NB4 (cell line): ENCODE measurements around the gene GP1BB.

Experiments
- DNase-seq: peaks from one replicate; pipeline ENCODE4 v3.0.0; 2010; ENCODE audit warnings: low read depth
- H3K4me3 ChIP-seq: one replicate; pipeline ENCODE4 v1.5.1; 2011; ENCODE audit warnings: mild to moderate bottlenecking, low read depth, low read length, moderate library complexity
- MAX ChIP-seq: IDR thresholded peaks from 2 replicates; pipeline ENCODE4 v1.6.1; 2011; ENCODE audit warnings: low read depth, low read length
- MYC ChIP-seq: IDR thresholded peaks from 2 replicates; pipeline ENCODE4 v1.6.1; 2011; ENCODE audit warnings: low read depth, low read length
- POLR2A ChIP-seq: IDR thresholded peaks from 2 replicates; pipeline ENCODE4 v1.6.1; 2011; ENCODE audit warnings: mild to moderate bottlenecking; ENCODE audit not compliant: insufficient read length; ENCODE audit errors: extremely low read depth
- TF ChIP-seq, protein P1 (sequence below): IDR thresholded peaks from one replicate; pipeline ENCODE4 v1.5.1; 2012; ENCODE audit warnings: low read depth, low read length

GP1BB gene

GRCh38 chr22:19743651-19744050 is 20.3 kb downstream of the GP1BB start:
- TF ChIP-seq MAX (no peak), MYC (no peak), POLR2A (no peak)
- TF ChIP-seq, protein P1, sequence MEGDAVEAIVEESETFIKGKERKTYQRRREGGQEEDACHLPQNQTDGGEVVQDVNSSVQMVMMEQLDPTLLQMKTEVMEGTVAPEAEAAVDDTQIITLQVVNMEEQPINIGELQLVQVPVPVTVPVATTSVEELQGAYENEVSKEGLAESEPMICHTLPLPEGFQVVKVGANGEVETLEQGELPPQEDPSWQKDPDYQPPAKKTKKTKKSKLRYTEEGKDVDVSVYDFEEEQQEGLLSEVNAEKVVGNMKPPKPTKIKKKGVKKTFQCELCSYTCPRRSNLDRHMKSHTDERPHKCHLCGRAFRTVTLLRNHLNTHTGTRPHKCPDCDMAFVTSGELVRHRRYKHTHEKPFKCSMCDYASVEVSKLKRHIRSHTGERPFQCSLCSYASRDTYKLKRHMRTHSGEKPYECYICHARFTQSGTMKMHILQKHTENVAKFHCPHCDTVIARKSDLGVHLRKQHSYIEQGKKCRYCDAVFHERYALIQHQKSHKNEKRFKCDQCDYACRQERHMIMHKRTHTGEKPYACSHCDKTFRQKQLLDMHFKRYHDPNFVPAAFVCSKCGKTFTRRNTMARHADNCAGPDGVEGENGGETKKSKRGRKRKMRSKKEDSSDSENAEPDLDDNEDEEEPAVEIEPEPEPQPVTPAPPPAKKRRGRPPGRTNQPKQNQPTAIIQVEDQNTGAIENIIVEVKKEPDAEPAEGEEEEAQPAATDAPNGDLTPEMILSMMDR, result no peak
- H3K4me3 ChIP-seq, result no peak overlapping the region
- DNase-seq, result no peak

DNA sequence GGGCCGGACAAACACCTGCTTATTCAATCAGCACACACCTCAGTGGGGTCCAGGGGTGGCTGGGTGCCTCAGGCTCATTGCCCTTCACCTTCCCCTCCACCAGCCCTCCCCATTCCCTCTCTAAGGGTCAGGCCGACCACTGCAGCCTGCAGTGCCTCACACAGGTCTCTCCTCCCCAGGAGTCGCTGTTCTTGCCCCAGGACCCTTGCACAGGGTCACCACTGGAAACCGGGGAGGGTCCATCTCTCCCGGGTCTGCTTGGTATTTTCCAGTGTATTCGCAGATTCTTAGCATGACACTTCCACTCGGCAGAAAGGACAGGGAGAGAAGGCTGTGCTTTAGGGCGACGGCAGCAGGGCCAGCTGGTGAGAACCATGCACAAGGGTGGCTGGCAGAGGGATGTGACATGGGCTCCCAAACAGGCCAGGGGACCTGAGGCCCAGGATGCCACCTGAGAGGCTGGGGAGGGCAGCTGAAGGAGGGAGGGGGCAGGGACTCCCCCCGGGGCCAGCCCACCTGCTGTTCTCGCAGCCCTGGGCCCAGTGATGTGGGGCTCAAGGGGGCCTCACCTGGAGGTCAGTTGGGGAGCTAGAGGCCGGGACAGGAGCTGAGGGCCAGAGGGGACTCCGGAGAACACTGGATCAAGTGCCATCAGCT is 21.1 kb downstream of the GP1BB start:
- no peak for DNase-seq
- TF ChIP-seq MAX, result no peak
- TF ChIP-seq POLR2A, result no peak
- no peak for TF ChIP-seq MYC
- TF ChIP-seq, protein P1, result no peak
- H3K4me3 ChIP-seq, result no peak overlapping the region

DNA sequence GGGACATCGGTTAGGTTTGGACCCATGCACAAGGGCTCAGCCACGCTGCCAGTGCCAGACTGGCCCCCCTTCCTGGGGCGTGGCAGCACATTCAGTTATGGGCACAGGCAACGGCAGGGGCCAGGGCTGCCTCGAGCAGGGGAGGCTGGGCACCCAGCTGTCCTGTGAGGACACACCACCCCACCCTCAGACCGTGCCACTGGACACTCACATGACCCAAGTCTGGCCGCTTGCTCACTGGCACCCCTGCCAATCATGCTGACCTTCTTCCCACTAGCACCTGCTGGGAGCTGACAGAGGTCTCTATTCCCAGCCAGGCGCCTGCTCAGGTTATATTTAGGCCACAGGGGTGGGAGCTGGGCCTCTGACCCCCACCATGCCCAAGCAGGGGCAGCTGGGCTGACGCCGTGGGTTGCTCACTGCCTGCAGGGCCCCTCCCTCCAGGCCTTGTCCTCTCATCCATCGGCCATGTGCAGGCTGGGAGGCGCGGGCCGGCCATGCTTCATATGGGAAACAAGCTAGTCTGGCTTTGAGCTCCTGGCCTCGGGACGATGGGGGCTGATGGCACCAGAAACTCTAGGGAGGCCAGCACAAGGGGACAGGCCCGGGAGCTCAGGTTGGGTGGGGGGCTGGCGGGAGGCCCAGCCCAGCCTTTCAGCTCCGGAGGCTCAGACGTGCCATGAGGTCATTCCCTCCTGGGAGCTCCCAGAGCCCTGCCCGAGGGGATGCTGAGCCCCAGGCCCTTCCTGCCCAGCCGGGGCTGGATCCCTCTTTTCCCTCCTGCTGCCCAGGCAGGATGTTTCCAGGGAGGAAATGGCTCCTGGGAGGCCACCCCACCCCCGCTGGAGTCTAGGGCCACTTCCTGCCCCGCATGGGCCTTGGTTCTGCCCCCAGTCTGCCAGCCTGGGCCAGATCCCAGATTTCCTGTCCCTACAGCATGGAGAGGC is 22.1 kb downstream of the GP1BB start:
- DNase-seq, result no peak
- TF ChIP-seq MYC, result no peak
- TF ChIP-seq, protein P1, result no peak
- no peak overlapping the region for H3K4me3 ChIP-seq

- no peak overlapping the region for H3K4me3 ChIP-seq
- DNase-seq, result no peak
- TF ChIP-seq POLR2A (no peak), MAX (no peak), MYC (no peak)
- TF ChIP-seq, protein P1, result no peak
Observed at GRCh38 chr22:19746726-19747125, 23.4 kb downstream of the GP1BB start.

DNA sequence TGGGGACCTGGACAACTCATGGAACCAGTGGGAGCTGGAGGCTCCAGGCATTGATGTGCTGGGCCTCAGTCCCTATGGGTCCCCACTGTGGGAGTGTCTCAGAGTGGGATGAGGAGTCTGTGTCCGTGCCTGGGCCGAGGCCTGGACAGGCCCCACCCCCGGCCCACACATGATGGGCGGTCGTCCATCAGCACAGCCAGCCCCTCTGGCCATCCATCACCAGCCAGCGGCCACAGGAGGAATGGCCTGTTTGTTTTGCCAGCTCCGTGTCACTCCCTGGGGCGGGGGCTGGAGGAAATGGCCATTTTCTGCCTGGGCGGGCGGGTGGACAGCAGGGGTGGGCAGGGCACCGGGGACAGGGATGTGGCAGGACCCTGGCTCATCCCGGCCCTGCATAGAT is 24.2 kb downstream of the GP1BB start:
- DNase-seq, result no peak
- no peak for TF ChIP-seq POLR2A
- no peak overlapping the region for H3K4me3 ChIP-seq

DNA sequence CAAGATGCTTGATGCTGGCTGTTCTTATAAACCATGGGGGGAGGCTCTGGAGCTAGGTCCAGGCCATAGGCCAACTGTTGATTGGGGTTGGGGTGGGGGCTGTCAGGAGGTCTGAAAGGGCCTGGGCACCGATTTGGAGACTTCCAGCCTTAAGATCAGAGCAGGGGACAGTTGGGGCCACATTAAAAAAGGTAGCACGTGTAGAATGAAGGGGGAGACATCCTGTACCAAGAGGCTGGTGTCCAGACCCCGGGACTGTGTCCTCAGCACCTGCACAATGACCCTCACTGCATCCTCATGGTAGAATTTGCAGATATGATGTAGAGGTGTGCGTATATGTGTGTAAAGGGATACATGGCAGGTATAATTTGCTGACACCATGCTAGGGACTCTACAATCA is 24.8 kb downstream of the GP1BB start:
- DNase-seq, result no peak
- TF ChIP-seq, protein P1, result no peak
- H3K4me3 ChIP-seq, result no peak overlapping the region
